Ascending aorta (tissue), 2 donors: ENCODE results near the gene PARD3B. TPM values are rescaled to one million over a fixed set of nuclear protein-coding genes. Genes with fewer than 3 reads are reported as not detected.

Source experiments
- DNase-seq, 2 donors: peaks; one replicate each; pipeline ENCODE4 v3.0.0-alpha.2; 2019; ENCODE audit warnings: low spot score in 2 of 2
- H3K27ac ChIP-seq, 2 donors: fragments of 200-600 bp; sonication (generic); one replicate each; pipeline ENCODE4 v1.5.1; 2016 to 2017; ENCODE audit warnings: mild to moderate bottlenecking in 1 of 2
- H3K27me3 ChIP-seq: fragments of 200-600 bp; sonication (generic); one replicate; pipeline ENCODE4 v1.5.1; 2017
- H3K36me3 ChIP-seq, 2 donors: fragments of 200-600 bp; sonication (generic); one replicate each; pipeline ENCODE4 v1.5.1; 2016
- H3K4me1 ChIP-seq, 2 donors: fragments of 200-600 bp; sonication (generic); one replicate each; pipeline ENCODE4 v1.5.1; 2016 to 2017; ENCODE audit warnings: mild to moderate bottlenecking in 1 of 2
- H3K4me3 ChIP-seq, 2 donors: fragments of 200-600 bp; sonication (generic); one replicate each; pipeline ENCODE4 v1.5.1; 2016 to 2017; ENCODE audit warnings: mild to moderate bottlenecking in 1 of 2
- H3K9me3 ChIP-seq, 2 donors: fragments of 200-600 bp; sonication (generic); one replicate each; pipeline ENCODE4 v1.5.1; 2016
- CTCF ChIP-seq, 3 experiments: fragments of 200-600 bp in 2 of 3; fragments of 450-650 bp in 1 of 3; sonication (generic) in 2 of 3; IDR thresholded peaks; one replicate each; pipeline ENCODE4 v1.5.1; 2016 to 2019; ENCODE audit warnings: antibody characterized with exemption in 3 of 3, mild to moderate bottlenecking in 1 of 3, moderate library complexity in 1 of 3
- intact Hi-C: fragments of 100-400 bp; cut with DNase I; formaldehyde crosslinking; loops from one replicate; pipeline ENCODE4 v1.15.1; 2023
- total RNA-seq: library from RNA; depleted of rRNA; stranded (reverse); fragments of >200 nt; gene quantifications from one replicate; pipeline ENCODE4 v1.1.0, GENCODE V29; 2016

The PARD3B gene
- total RNA-seq, 1 donor from 2014 or later, result 9.5 TPM

GRCh38 chr2:204581946-204582345, 36.7 kb downstream of the PARD3B start:
- intact Hi-C loops, result no loop called here
- Histone ChIP-seq H3K4me3 (no peak overlapping the region), H3K27ac (no peak overlapping the region), H3K27me3 (no peaks in the 10 kb centered on the region), H3K4me1 (no peaks in the 10 kb centered on the region), H3K36me3 (no peaks in the 10 kb centered on the region), H3K9me3 (no peaks in the 10 kb centered on the region)
- no peak for DNase-seq
- TF ChIP-seq CTCF (IDR thresholded peaks at IDR 0.05), result no peak

GRCh38 chr2:204583773-204584172, 38.5 kb downstream of the PARD3B start:
- TF ChIP-seq CTCF (IDR thresholded peaks at IDR 0.05), result no peak
- Histone ChIP-seq H3K4me1 (no peaks in the 10 kb centered on the region), H3K36me3 (no peaks in the 10 kb centered on the region), H3K4me3 (no peak overlapping the region), H3K27me3 (no peaks in the 10 kb centered on the region), H3K9me3 (no peaks in the 10 kb centered on the region), H3K27ac (no peak overlapping the region)
- intact Hi-C loops, result no loop called here
- no peak for DNase-seq

- H3K36me3 ChIP-seq, result no peaks in the 10 kb centered on the region
- H3K4me1 ChIP-seq, result no peaks in the 10 kb centered on the region
- intact Hi-C loops, result no loop called here
- no peak overlapping the region for H3K27ac ChIP-seq
- peaks cover 0 to 9% of the 10 kb centered on the region in 2 donors for H3K9me3 ChIP-seq
- H3K4me3 ChIP-seq, result no peak overlapping the region
- H3K27me3 ChIP-seq, result no peaks in the 10 kb centered on the region
- no peak for DNase-seq
- no peak for TF ChIP-seq CTCF (IDR thresholded peaks at IDR 0.05)
Observed at GRCh38 chr2:204585930-204586329, 40.7 kb downstream of the PARD3B start.

- H3K9me3 ChIP-seq, result peaks cover 0 to 9% of the 10 kb centered on the region in 2 donors
- H3K4me1 ChIP-seq, result no peaks in the 10 kb centered on the region
- no peaks in the 10 kb centered on the region for H3K36me3 ChIP-seq
- H3K4me3 ChIP-seq, result no peak overlapping the region
- DNase-seq, result no peak
- H3K27ac ChIP-seq, result no peak overlapping the region
- H3K27me3 ChIP-seq, result no peaks in the 10 kb centered on the region
- no peak for TF ChIP-seq CTCF (IDR thresholded peaks at IDR 0.05)
- intact Hi-C loops, result no loop called here
Observed at GRCh38 chr2:204586444-204587180, 41.3 kb downstream of the PARD3B start.

GRCh38 chr2:204590063-204590462, 44.8 kb downstream of the PARD3B start:
- Histone ChIP-seq H3K27me3 (no peaks in the 10 kb centered on the region), H3K36me3 (no peaks in the 10 kb centered on the region), H3K27ac (no peak overlapping the region), H3K9me3 (peaks cover 0 to 9% of the 10 kb centered on the region in 2 donors), H3K4me3 (no peak overlapping the region), H3K4me1 (no peaks in the 10 kb centered on the region)
- no peak for TF ChIP-seq CTCF (IDR thresholded peaks at IDR 0.05)
- no peak for DNase-seq
- intact Hi-C loops, result no loop called here
